Cardiac fibroblast (primary cell): ENCODE measurements around the gene KIAA1217.

Experiments
- DNase-seq, 2 donors: peaks; one replicate each; pipeline versions ENCODE4 v3.0.0 to v3.0.0-alpha.2; 2010; ENCODE audit warnings: low read depth in 2 of 2
- H3K4me3 ChIP-seq, 2 donors: replicated peaks in 1 of 2; 1 replicate in 1 of 2; 2 replicates in 1 of 2; pipeline ENCODE4 v1.5.1; 2011; ENCODE audit warnings: low read depth in 2 of 2, low read length in 2 of 2, mild to moderate bottlenecking in 2 of 2, moderate library complexity in 1 of 2
- CTCF ChIP-seq: IDR thresholded peaks from one replicate; pipeline ENCODE4 v1.5.1; 2011; ENCODE audit warnings: low read depth, mild to moderate bottlenecking, low read length, inconsistent platforms

KIAA1217 gene

GRCh38 chr10:24427678-24428409, 218.9 kb downstream of the KIAA1217 start:
- DNase-seq: no peak
- no peak for TF ChIP-seq CTCF
- H3K4me3 ChIP-seq: no peak overlapping the region

- no peak overlapping the region for H3K4me3 ChIP-seq
- peak; percentile 31 to 90 for DNase-seq
These were observed 219.5 kb downstream of the KIAA1217 start for GRCh38 chr10:24428410-24428782.

GRCh38 chr10:24430591-24430990, 221.7 kb downstream of the KIAA1217 start:
- no peak overlapping the region for H3K4me3 ChIP-seq
- no peak for TF ChIP-seq CTCF
- DNase-seq: no peak

More at GRCh38 chr10:24428410-24428782, 219.5 kb downstream of the KIAA1217 start:
- no peak for TF ChIP-seq CTCF

GRCh38 chr10:24432478-24433416, 223.8 kb downstream of the KIAA1217 start:
- TF ChIP-seq CTCF: no peak
- no peak overlapping the region for H3K4me3 ChIP-seq
- DNase-seq: peak in 1 of 2 donors; percentile 78

GRCh38 chr10:24433705-24434104, 224.8 kb downstream of the KIAA1217 start:
- TF ChIP-seq CTCF: no peak
- H3K4me3 ChIP-seq: no peak overlapping the region
- no peak for DNase-seq

GRCh38 chr10:24434961-24435360, 226.0 kb downstream of the KIAA1217 start:
- no peak for DNase-seq
- no peak for TF ChIP-seq CTCF
- no peak overlapping the region for H3K4me3 ChIP-seq
